DND-41 (cell line): ENCODE data around the gene RBM27.

Source experiments
- CTCF ChIP-seq: IDR thresholded peaks from 2 replicates; pipeline ENCODE4 v1.5.1; 2012; ENCODE audit warnings: borderline replicate concordance, low read length, moderate library complexity, mild to moderate bottlenecking; ENCODE audit not compliant: poor library complexity, severe bottlenecking; ENCODE audit errors: extremely low read depth
- EZH2 ChIP-seq: IDR thresholded peaks from 3 replicates; pipeline ENCODE4 v1.6.1; 2012; ENCODE audit warnings: borderline replicate concordance, low read depth, mild to moderate bottlenecking, moderate library complexity, low read length, inconsistent platforms; ENCODE audit not compliant: severe bottlenecking

GRCh38 chr5:146240951-146241350 is 37.5 kb downstream of the RBM27 start:
- no peak for TF ChIP-seq CTCF
- no peak for TF ChIP-seq EZH2
